ENCODE data around the gene PRDM16. TPM values are rescaled to one million over a fixed set of nuclear protein-coding genes. Genes with fewer than 3 reads are reported as not detected.

PRDM16 gene
- total RNA-seq, 1 donor from 2014 or later = 0.43 TPM

GRCh38 chr1:3114131-3114744 lies 45.2 kb downstream of the PRDM16 start:
- H3K4me1 Mint-ChIP-seq (ENCODE audit: low read depth, unreplicated experiment) = no peaks in the 10 kb centered on the region
- Histone ChIP-seq H3K4me3 (ENCODE audit: insufficient read depth, low read depth, low read length) (no peak overlapping the region), H3K9ac (ENCODE audit: low read length) (no peak overlapping the region), H2AFZ (ENCODE audit: low read depth, low read length) (no peak overlapping the region), H3K9me3 (ENCODE audit: insufficient read depth, low read depth, low read length) (no peaks in the 10 kb centered on the region), H3K27ac (ENCODE audit: low read depth, low read length) (no peak overlapping the region), H3K36me3 (ENCODE audit: insufficient read depth, low read length) (no peaks in the 10 kb centered on the region), H3K4me2 (ENCODE audit: low read length) (no peak overlapping the region), H4K20me1 (ENCODE audit: insufficient read depth, low read length) (peaks cover 73% of the 10 kb centered on the region), H3K79me2 (ENCODE audit: insufficient read depth, low read length) (peaks cover 29% of the 10 kb centered on the region), H3K4me1 (ENCODE audit: insufficient read depth, low read length) (peaks cover 2% of the 10 kb centered on the region), H3K27me3 (ENCODE audit: insufficient read depth, low read length) (no peaks in the 10 kb centered on the region)
- no peak for FAIRE-seq
- H3K9me3 Mint-ChIP-seq (ENCODE audit: unreplicated experiment) = no peaks in the 10 kb centered on the region
- no peak overlapping the region for H3K4me3 Mint-ChIP-seq (ENCODE audit: unreplicated experiment)
- no peak overlapping the region for H3K27ac Mint-ChIP-seq (ENCODE audit: unreplicated experiment)
- H3K36me3 Mint-ChIP-seq (ENCODE audit: low read depth, unreplicated experiment) = no peaks in the 10 kb centered on the region
- peaks cover 25% of the 10 kb centered on the region for H3K27me3 Mint-ChIP-seq (ENCODE audit: low read depth, unreplicated experiment)
- no peak for TF ChIP-seq CTCF (IDR thresholded peaks at IDR 0.05; ENCODE audit: insufficient read depth, low read depth, low read length)
- TF ChIP-seq EZH2 (IDR thresholded peaks at IDR 0.05; ENCODE audit: insufficient read depth, low read length) = no peak
- no peak for DNase-seq (ENCODE audit: low read depth)

GRCh38 chr1:3114846-3115245 lies 45.8 kb downstream of the PRDM16 start:
- peaks cover 25% of the 10 kb centered on the region for H3K27me3 Mint-ChIP-seq (ENCODE audit: low read depth, unreplicated experiment)
- no peak overlapping the region for H3K4me3 ChIP-seq (ENCODE audit: insufficient read depth, low read depth, low read length)
- H3K36me3 ChIP-seq (ENCODE audit: insufficient read depth, low read length) = no peaks in the 10 kb centered on the region
- no peak overlapping the region for H3K4me3 Mint-ChIP-seq (ENCODE audit: unreplicated experiment)
- no peak for DNase-seq (ENCODE audit: low read depth)
- H3K27me3 ChIP-seq (ENCODE audit: insufficient read depth, low read length) = no peaks in the 10 kb centered on the region
- no peak overlapping the region for H3K27ac Mint-ChIP-seq (ENCODE audit: unreplicated experiment)
- H3K9me3 ChIP-seq (ENCODE audit: insufficient read depth, low read depth, low read length) = no peaks in the 10 kb centered on the region
- TF ChIP-seq EZH2 (IDR thresholded peaks at IDR 0.05; ENCODE audit: insufficient read depth, low read length) = no peak
- peaks cover 73% of the 10 kb centered on the region for H4K20me1 ChIP-seq (ENCODE audit: insufficient read depth, low read length)
- H3K9ac ChIP-seq (ENCODE audit: low read length) = no peak overlapping the region
- H3K4me1 ChIP-seq (ENCODE audit: insufficient read depth, low read length) = peaks cover 8% of the 10 kb centered on the region
- H3K36me3 Mint-ChIP-seq (ENCODE audit: low read depth, unreplicated experiment) = no peaks in the 10 kb centered on the region
- H3K9me3 Mint-ChIP-seq (ENCODE audit: unreplicated experiment) = no peaks in the 10 kb centered on the region
- H3K27ac ChIP-seq (ENCODE audit: low read depth, low read length) = no peak overlapping the region
- no peak overlapping the region for H3K4me2 ChIP-seq (ENCODE audit: low read length)
- peaks cover 1% of the 10 kb centered on the region for H3K4me1 Mint-ChIP-seq (ENCODE audit: low read depth, unreplicated experiment)
- peaks cover 33% of the 10 kb centered on the region for H3K79me2 ChIP-seq (ENCODE audit: insufficient read depth, low read length)
- FAIRE-seq = no peak
- no peak overlapping the region for H2AFZ ChIP-seq (ENCODE audit: low read depth, low read length)

GRCh38 chr1:3115275-3116149 lies 46.5 kb downstream of the PRDM16 start:
- Histone ChIP-seq H3K36me3 (ENCODE audit: insufficient read depth, low read length) (no peaks in the 10 kb centered on the region), H3K79me2 (ENCODE audit: insufficient read depth, low read length) (peaks cover 34% of the 10 kb centered on the region), H3K4me1 (ENCODE audit: insufficient read depth, low read length) (peaks cover 12% of the 10 kb centered on the region), H4K20me1 (ENCODE audit: insufficient read depth, low read length) (peaks cover 76% of the 10 kb centered on the region), H3K27me3 (ENCODE audit: insufficient read depth, low read length) (no peaks in the 10 kb centered on the region), H3K9me3 (ENCODE audit: insufficient read depth, low read depth, low read length) (no peaks in the 10 kb centered on the region), H2AFZ (ENCODE audit: low read depth, low read length) (no peak overlapping the region), H3K4me3 (ENCODE audit: insufficient read depth, low read depth, low read length) (no peak overlapping the region), H3K27ac (ENCODE audit: low read depth, low read length) (no peak overlapping the region), H3K4me2 (ENCODE audit: low read length) (no peak overlapping the region), H3K9ac (ENCODE audit: low read length) (no peak overlapping the region)
- no peak overlapping the region for H3K4me3 Mint-ChIP-seq (ENCODE audit: unreplicated experiment)
- no peaks in the 10 kb centered on the region for H3K36me3 Mint-ChIP-seq (ENCODE audit: low read depth, unreplicated experiment)
- FAIRE-seq (no peak), DNase-seq (ENCODE audit: low read depth) (no peak)
- H3K9me3 Mint-ChIP-seq (ENCODE audit: unreplicated experiment) = no peaks in the 10 kb centered on the region
- TF ChIP-seq EZH2 (IDR thresholded peaks at IDR 0.05; ENCODE audit: insufficient read depth, low read length) = no peak
- no peak for TF ChIP-seq CTCF (IDR thresholded peaks at IDR 0.05; ENCODE audit: insufficient read depth, low read depth, low read length)
- H3K27me3 Mint-ChIP-seq (ENCODE audit: low read depth, unreplicated experiment) = peaks cover 28% of the 10 kb centered on the region
- peaks cover 1% of the 10 kb centered on the region for H3K4me1 Mint-ChIP-seq (ENCODE audit: low read depth, unreplicated experiment)
- no peak overlapping the region for H3K27ac Mint-ChIP-seq (ENCODE audit: unreplicated experiment)

Data from astrocyte (in vitro differentiated cells and primary cell).